Measurements from ENCODE around the gene ZDHHC15. TPM values are rescaled to one million over a fixed set of nuclear protein-coding genes. Genes with fewer than 3 reads are reported as not detected.
"Not testable (repeated sequence)": the region's sequence is repeated elsewhere in the genome, so short reads cannot be mapped to it uniquely, and the experiment has no call there.

Gene ZDHHC15
- total and polyA plus RNA-seq, 2 donors (not counting 3 experiments of a cell fraction or from before 2014, with no cell fraction given) = not detected

DNA sequence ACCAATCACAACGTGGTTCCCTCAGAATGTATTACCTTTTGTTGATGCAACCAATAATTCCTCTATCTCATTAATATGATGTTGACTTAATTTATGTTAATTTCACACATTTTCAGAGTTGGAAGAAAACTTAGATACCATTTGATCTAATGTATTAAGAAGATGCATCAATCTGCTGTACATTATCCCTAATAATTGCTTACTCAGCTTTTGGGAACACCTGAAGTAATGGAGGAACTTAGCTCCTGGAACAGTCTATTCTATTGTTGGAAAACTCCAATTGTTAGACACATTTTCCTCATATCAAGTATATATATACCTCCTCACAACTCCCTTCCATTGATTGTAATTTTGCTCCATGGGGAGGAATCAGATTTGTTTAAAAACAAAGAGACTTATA, 38.9 kb downstream of the ZDHHC15 start:
- TF ChIP-seq MYC (IDR thresholded peaks at IDR 0.05; ENCODE audit: low read depth, low read length) (no peak), EZH2 (IDR thresholded peaks at IDR 0.05; ENCODE audit: borderline replicate concordance, low read depth, low read length, severe bottlenecking) (no peak), JUN (IDR thresholded peaks at IDR 0.05; ENCODE audit: borderline replicate concordance, insufficient read depth, insufficient read length, low read depth) (no peak), GATA2 (IDR thresholded peaks at IDR 0.05; ENCODE audit: insufficient read depth, insufficient read length, low read depth, low read length) (no peak), POLR2AphosphoS5 (IDR thresholded peaks at IDR 0.05; ENCODE audit: insufficient read depth, low read depth, low read length) (no peak), FOS (IDR thresholded peaks at IDR 0.05; ENCODE audit: borderline replicate concordance, insufficient read depth, low read length) (no peak), POLR2A (IDR thresholded peaks at IDR 0.05; ENCODE audit: low read depth, low read length) (no peak)
- TF ChIP-seq, protein P1, sequence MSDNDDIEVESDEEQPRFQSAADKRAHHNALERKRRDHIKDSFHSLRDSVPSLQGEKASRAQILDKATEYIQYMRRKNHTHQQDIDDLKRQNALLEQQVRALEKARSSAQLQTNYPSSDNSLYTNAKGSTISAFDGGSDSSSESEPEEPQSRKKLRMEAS (IDR thresholded peaks at IDR 0.05; ENCODE audit: insufficient read depth, insufficient read length) = no peak
- TF ChIP-seq, protein P2, sequence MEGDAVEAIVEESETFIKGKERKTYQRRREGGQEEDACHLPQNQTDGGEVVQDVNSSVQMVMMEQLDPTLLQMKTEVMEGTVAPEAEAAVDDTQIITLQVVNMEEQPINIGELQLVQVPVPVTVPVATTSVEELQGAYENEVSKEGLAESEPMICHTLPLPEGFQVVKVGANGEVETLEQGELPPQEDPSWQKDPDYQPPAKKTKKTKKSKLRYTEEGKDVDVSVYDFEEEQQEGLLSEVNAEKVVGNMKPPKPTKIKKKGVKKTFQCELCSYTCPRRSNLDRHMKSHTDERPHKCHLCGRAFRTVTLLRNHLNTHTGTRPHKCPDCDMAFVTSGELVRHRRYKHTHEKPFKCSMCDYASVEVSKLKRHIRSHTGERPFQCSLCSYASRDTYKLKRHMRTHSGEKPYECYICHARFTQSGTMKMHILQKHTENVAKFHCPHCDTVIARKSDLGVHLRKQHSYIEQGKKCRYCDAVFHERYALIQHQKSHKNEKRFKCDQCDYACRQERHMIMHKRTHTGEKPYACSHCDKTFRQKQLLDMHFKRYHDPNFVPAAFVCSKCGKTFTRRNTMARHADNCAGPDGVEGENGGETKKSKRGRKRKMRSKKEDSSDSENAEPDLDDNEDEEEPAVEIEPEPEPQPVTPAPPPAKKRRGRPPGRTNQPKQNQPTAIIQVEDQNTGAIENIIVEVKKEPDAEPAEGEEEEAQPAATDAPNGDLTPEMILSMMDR (IDR thresholded peaks at IDR 0.05; ENCODE audit: extremely low read depth in 1 of 2, insufficient read depth in 1 of 2, low read depth in 1 of 2, low read length in 2 of 2) = no peak
- ChIA-PET CTCF (no interaction called here), POLR2A (no interaction called here)
- no peak overlapping the region for H2AFZ ChIP-seq (ENCODE audit: low read depth, low read length)
- no TSS peak for BruUV-seq (replicated peaks)
- no peaks in the 10 kb centered on the region for H3K27me3 ChIP-seq (ENCODE audit: control insufficient read depth in 2 of 2, insufficient read depth in 2 of 2, low read length in 2 of 2)
- H3K4me1 ChIP-seq (ENCODE audit: control insufficient read depth, extremely low read depth, insufficient read depth, low read length) = no peaks in the 10 kb centered on the region
- no peak overlapping the region for H3K27ac ChIP-seq (ENCODE audit: insufficient read depth, low read depth, low read length)
- no peak overlapping the region for H3K4me3 ChIP-seq (replicated peaks in 1 of 3; ENCODE audit: insufficient read depth in 1 of 3, low read depth in 1 of 3, low read length in 3 of 3)
- no peaks in the 10 kb centered on the region for H3K9me3 ChIP-seq (replicated peaks; ENCODE audit: control insufficient read depth, insufficient read depth, low read length)
- H4K20me1 ChIP-seq (replicated peaks; ENCODE audit: control insufficient read depth, extremely low read depth, insufficient read depth, low read length) = no peaks in the 10 kb centered on the region
- DNase-seq (ENCODE audit: low read depth, low spot score) (no peak), FAIRE-seq (no peak)
- H3K9ac ChIP-seq (replicated peaks; ENCODE audit: extremely low read depth, insufficient read depth, low read length) = no peak overlapping the region
- H3K79me2 ChIP-seq (ENCODE audit: control insufficient read depth, insufficient read depth, low read length) = no peaks in the 10 kb centered on the region
- no peak overlapping the region for H3K4me2 ChIP-seq (ENCODE audit: insufficient read depth, low read length)
- dilution Hi-C loops (cut with MboI; ENCODE audit: extremely low pct_ligation_motif_present, low sequenced_read_pairs) (no loop called here), intact Hi-C loops (cut with micrococcal nuclease) (no loop called here)
- no peaks in the 10 kb centered on the region for H3K9me1 ChIP-seq (replicated peaks; ENCODE audit: control insufficient read depth, extremely low read depth, insufficient read depth, low read length)
- no peaks in the 10 kb centered on the region for H3K36me3 ChIP-seq (ENCODE audit: control insufficient read depth in 2 of 2, extremely low read depth in 1 of 2, insufficient read depth in 2 of 2, low read length in 2 of 2)

DNA sequence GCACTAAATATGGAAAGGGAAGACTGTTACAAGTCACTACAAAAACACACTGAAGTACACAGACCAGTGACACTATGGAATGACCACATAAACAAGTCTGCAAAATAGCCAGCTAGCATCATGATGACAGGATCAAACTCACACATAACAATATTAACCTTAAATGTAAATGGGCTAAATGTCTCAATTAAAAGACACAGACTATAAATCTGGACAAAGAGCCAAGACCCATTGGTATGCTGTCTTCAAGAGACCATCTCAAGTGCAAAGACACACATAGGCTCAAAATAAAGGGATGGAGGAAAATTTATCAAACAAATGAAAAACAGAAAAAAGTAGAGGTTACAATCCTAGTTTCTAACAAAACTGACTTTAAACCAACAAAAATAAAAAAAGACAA, 61.1 kb downstream of the ZDHHC15 start:
- H3K27me3 ChIP-seq (ENCODE audit: control insufficient read depth in 2 of 2, insufficient read depth in 2 of 2, low read length in 2 of 2); H3K9me3 ChIP-seq (replicated peaks; ENCODE audit: control insufficient read depth, insufficient read depth, low read length); H3K9me1 ChIP-seq (replicated peaks; ENCODE audit: control insufficient read depth, extremely low read depth, insufficient read depth, low read length); DNase-seq (ENCODE audit: low read depth, low spot score); FAIRE-seq; intact Hi-C loops (cut with micrococcal nuclease); POLR2A ChIA-PET; H3K4me3 ChIP-seq (replicated peaks in 1 of 3; ENCODE audit: insufficient read depth in 1 of 3, low read depth in 1 of 3, low read length in 3 of 3); H3K9ac ChIP-seq (replicated peaks; ENCODE audit: extremely low read depth, insufficient read depth, low read length); BruUV-seq (replicated peaks); H3K4me2 ChIP-seq (ENCODE audit: insufficient read depth, low read length); H3K36me3 ChIP-seq (ENCODE audit: control insufficient read depth in 2 of 2, extremely low read depth in 1 of 2, insufficient read depth in 2 of 2, low read length in 2 of 2); H3K27ac ChIP-seq (ENCODE audit: insufficient read depth, low read depth, low read length); H3K79me2 ChIP-seq (ENCODE audit: control insufficient read depth, insufficient read depth, low read length); dilution Hi-C loops (cut with MboI; ENCODE audit: extremely low pct_ligation_motif_present, low sequenced_read_pairs); H4K20me1 ChIP-seq (replicated peaks; ENCODE audit: control insufficient read depth, extremely low read depth, insufficient read depth, low read length); H2AFZ ChIP-seq (ENCODE audit: low read depth, low read length); H3K4me1 ChIP-seq (ENCODE audit: control insufficient read depth, extremely low read depth, insufficient read depth, low read length); CTCF ChIA-PET: not testable (repeated sequence)

Measured in endothelial cell of umbilical vein (primary cell).